HG03354 (cell line): Measurements from ENCODE around the gene RPL4.
"Not testable (repeated sequence)": the region's sequence is repeated elsewhere in the genome, so short reads cannot be mapped to it uniquely, and the experiment has no call there.

Source experiments
- ATAC-seq: cut with Tn5 transposase; IDR thresholded peaks from one replicate; pipeline ENCODE4 v1.9.1; 2021; ENCODE audit warnings: mild to moderate bottlenecking; ENCODE audit not compliant: unreplicated experiment, poor library complexity, severe bottlenecking

The RPL4 gene

GRCh38 chr15:66496951-66497501 is 7.6 kb downstream of the RPL4 start:
- ATAC-seq = peak; percentile 19

GRCh38 chr15:66494262-66494661 is 10.4 kb downstream of the RPL4 start:
- no peak for ATAC-seq

- ATAC-seq = no peak
Observed at GRCh38 chr15:66491846-66492245, 12.8 kb downstream of the RPL4 start.

- ATAC-seq = no peak
Observed at GRCh38 chr15:66489179-66489791, 15.4 kb downstream of the RPL4 start.

- ATAC-seq = no peak
Observed at GRCh38 chr15:66488525-66488924, 16.1 kb downstream of the RPL4 start.

GRCh38 chr15:66486887-66487286 is 17.8 kb downstream of the RPL4 start:
- no peak for ATAC-seq

- no peak for ATAC-seq
Observed at GRCh38 chr15:66484539-66485112, 20.0 kb downstream of the RPL4 start.

- no peak for ATAC-seq
Observed at GRCh38 chr15:66483131-66483566, 21.5 kb downstream of the RPL4 start.

GRCh38 chr15:66482539-66482938 is 22.1 kb downstream of the RPL4 start:
- ATAC-seq = no peak

GRCh38 chr15:66481107-66481856 is 23.4 kb downstream of the RPL4 start:
- no peak for ATAC-seq

GRCh38 chr15:66480267-66480666 is 24.4 kb downstream of the RPL4 start:
- no peak for ATAC-seq

- ATAC-seq = no peak
Observed at GRCh38 chr15:66477011-66477410, 27.6 kb downstream of the RPL4 start.

GRCh38 chr15:66476535-66476934 is 28.1 kb downstream of the RPL4 start:
- no peak for ATAC-seq

GRCh38 chr15:66474963-66475362 is 29.7 kb downstream of the RPL4 start:
- no peak for ATAC-seq

GRCh38 chr15:66474135-66474534 is 30.5 kb downstream of the RPL4 start:
- no peak for ATAC-seq

GRCh38 chr15:66472176-66472999 is 32.3 kb downstream of the RPL4 start:
- peak; percentile 95 for ATAC-seq

- not testable (repeated sequence) for ATAC-seq
Observed at GRCh38 chr15:66470825-66471224, 33.8 kb downstream of the RPL4 start.

- not testable (repeated sequence) for ATAC-seq
Observed at GRCh38 chr15:66467162-66468040, 37.3 kb downstream of the RPL4 start.

- ATAC-seq = not testable (repeated sequence)
Observed at GRCh38 chr15:66465294-66465693, 39.4 kb downstream of the RPL4 start.
